GM19351 (cell line): ENCODE data around the gene PRKN.
"Not testable (repeated sequence)": the region's sequence is repeated elsewhere in the genome, so short reads cannot be mapped to it uniquely, and the experiment has no call there.

ENCODE experiments used
- ATAC-seq: cut with Tn5 transposase; IDR thresholded peaks from one replicate; pipeline ENCODE4 v1.9.1; 2021; ENCODE audit warnings: mild to moderate bottlenecking, moderate library complexity; ENCODE audit not compliant: unreplicated experiment

Gene PRKN

GRCh38 chr6:162679681-162680080 is 47.9 kb downstream of the PRKN start:
- no peak for ATAC-seq

GRCh38 chr6:162678896-162679295 is 48.7 kb downstream of the PRKN start:
- ATAC-seq: not testable (repeated sequence)

GRCh38 chr6:162675503-162675902 is 52.1 kb downstream of the PRKN start:
- no peak for ATAC-seq

GRCh38 chr6:162674452-162674851 is 53.1 kb downstream of the PRKN start:
- no peak for ATAC-seq

- no peak for ATAC-seq
Measured at GRCh38 chr6:162671580-162672165, 55.9 kb downstream of the PRKN start.

- ATAC-seq: no peak
Measured at GRCh38 chr6:162670345-162670744, 57.2 kb downstream of the PRKN start.

GRCh38 chr6:162666246-162666645 is 61.3 kb downstream of the PRKN start:
- ATAC-seq: no peak

- ATAC-seq: no peak
Measured at GRCh38 chr6:162653808-162654207, 73.8 kb downstream of the PRKN start.

- ATAC-seq: no peak
Measured at GRCh38 chr6:162651505-162651904, 76.1 kb downstream of the PRKN start.

GRCh38 chr6:162649271-162649670 is 78.3 kb downstream of the PRKN start:
- no peak for ATAC-seq

GRCh38 chr6:162644153-162644552 is 83.4 kb downstream of the PRKN start:
- ATAC-seq: no peak

GRCh38 chr6:162640756-162641155 is 86.8 kb downstream of the PRKN start:
- no peak for ATAC-seq

- ATAC-seq: no peak
Measured at GRCh38 chr6:162639951-162640350, 87.6 kb downstream of the PRKN start.

GRCh38 chr6:162638931-162639574 is 88.5 kb downstream of the PRKN start:
- ATAC-seq: no peak

GRCh38 chr6:162637317-162637716 is 90.2 kb downstream of the PRKN start:
- ATAC-seq: no peak

- ATAC-seq: no peak
Measured at GRCh38 chr6:162636167-162636566, 91.4 kb downstream of the PRKN start.

- ATAC-seq: no peak
Measured at GRCh38 chr6:162631546-162631945, 96.0 kb downstream of the PRKN start.

GRCh38 chr6:162630069-162630468 is 97.5 kb downstream of the PRKN start:
- no peak for ATAC-seq

- no peak for ATAC-seq
Measured at GRCh38 chr6:162627825-162628224, 99.7 kb downstream of the PRKN start.

- ATAC-seq: no peak
Measured at GRCh38 chr6:162627362-162627761, 100.2 kb downstream of the PRKN start.

GRCh38 chr6:162626869-162627268 is 100.7 kb downstream of the PRKN start:
- ATAC-seq: no peak

GRCh38 chr6:162625846-162626540 is 101.6 kb downstream of the PRKN start:
- ATAC-seq: no peak
